AG04449 (cell line): Measurements from ENCODE around the gene VWA2.

ENCODE experiments used
- CTCF ChIA-PET: fragments of 350-600 bp; formaldehyde crosslinking; extraction: SDS; loops from one replicate; lab custom pipeline; 2021; ENCODE audit warnings: antibody characterized with exemption; lab: Yijun Ruan, JAX
- POLR2A ChIA-PET: fragments of 400-600, 350-600 bp; formaldehyde crosslinking; extraction: SDS; loops from one replicate; lab custom pipeline; 2020; ENCODE audit warnings: antibody characterized with exemption, inconsistent platforms; lab: Yijun Ruan, JAX
- DNase-seq: peaks from one replicate; pipeline ENCODE4 v3.0.0-alpha.2; 2010; ENCODE audit warnings: low read depth, low spot score
- H3K4me3 ChIP-seq: 2 replicates; pipeline ENCODE4 v1.5.1; 2011; ENCODE audit warnings: low read depth, mild to moderate bottlenecking, control low read depth, low read length
- CTCF ChIP-seq: IDR thresholded peaks from one replicate; pipeline ENCODE4 v1.5.1; 2011; ENCODE audit warnings: mild to moderate bottlenecking, moderate library complexity, low read length, control low read depth, inconsistent platforms; ENCODE audit not compliant: insufficient read depth; ENCODE audit errors: missing control alignments

Gene VWA2

DNA sequence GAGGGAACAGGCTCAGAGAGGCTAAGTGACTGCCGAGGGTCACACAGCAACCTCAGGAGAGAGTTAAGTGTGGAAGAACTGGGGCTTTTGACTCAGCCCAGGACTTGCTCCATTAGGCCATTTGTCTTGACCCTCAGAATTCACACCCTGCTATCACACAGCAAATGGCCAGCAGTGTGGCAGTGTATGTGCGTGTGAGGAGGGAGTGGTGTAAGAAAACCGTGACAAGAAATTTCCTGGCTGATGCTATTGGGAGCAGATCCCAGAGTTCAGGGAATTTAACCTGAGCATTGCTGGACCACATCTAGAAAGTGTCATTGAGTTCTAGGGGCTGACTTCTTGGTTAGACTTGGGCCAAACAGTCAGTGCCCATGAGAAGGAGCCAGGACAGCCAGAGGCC, 18.4 kb downstream of the VWA2 start:
- no peak for TF ChIP-seq CTCF
- DNase-seq = no peak
- ChIA-PET CTCF (no interaction called here), POLR2A (no interaction called here)
- no peak overlapping the region for H3K4me3 ChIP-seq

- TF ChIP-seq CTCF = no peak
- CTCF ChIA-PET = no interaction called here
- no peak overlapping the region for H3K4me3 ChIP-seq
- DNase-seq = no peak
- POLR2A ChIA-PET = no interaction called here
Observed at GRCh38 chr10:114258274-114258840, 19.3 kb downstream of the VWA2 start.

GRCh38 chr10:114259824-114260223, 20.8 kb downstream of the VWA2 start:
- CTCF ChIA-PET = no interaction called here
- no peak for TF ChIP-seq CTCF

GRCh38 chr10:114260366-114260765, 21.3 kb downstream of the VWA2 start:
- ChIA-PET POLR2A (no interaction called here), CTCF (no interaction called here)
- TF ChIP-seq CTCF = no peak
- DNase-seq = no peak
- H3K4me3 ChIP-seq = no peak overlapping the region

More at GRCh38 chr10:114259824-114260223, 20.8 kb downstream of the VWA2 start:
- POLR2A ChIA-PET = no interaction called here
- H3K4me3 ChIP-seq = no peak overlapping the region
- DNase-seq = no peak

DNA sequence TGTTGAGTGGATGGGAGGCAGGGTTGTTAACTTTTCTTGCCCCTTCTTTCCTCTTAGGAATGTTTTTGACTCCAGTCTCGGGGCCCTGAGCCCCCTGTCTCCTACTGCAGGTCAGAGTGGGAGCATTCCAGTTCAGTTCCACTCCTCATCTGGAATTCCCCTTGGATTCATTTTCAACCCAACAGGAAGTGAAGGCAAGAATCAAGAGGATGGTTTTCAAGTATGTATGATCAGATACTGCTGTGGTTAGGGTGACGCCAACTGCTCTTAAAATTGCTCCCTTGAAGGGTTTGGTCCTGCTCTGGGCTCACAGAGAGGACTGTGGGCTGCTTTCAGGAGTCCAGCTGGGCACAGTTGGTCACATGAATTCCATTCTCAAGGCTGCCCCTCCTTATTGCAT, 22.0 kb downstream of the VWA2 start:
- no peak overlapping the region for H3K4me3 ChIP-seq
- CTCF ChIA-PET = no interaction called here
- no peak for TF ChIP-seq CTCF
- POLR2A ChIA-PET = no interaction called here
- peak; percentile 31 for DNase-seq

- DNase-seq = no peak
- no peak overlapping the region for H3K4me3 ChIP-seq
- POLR2A ChIA-PET = no interaction called here
- TF ChIP-seq CTCF = no peak
- CTCF ChIA-PET = no interaction called here
Observed at GRCh38 chr10:114262496-114262895, 23.4 kb downstream of the VWA2 start.
